Liver (tissue), 9 donors: Measurements from ENCODE around the gene NUDT16L1. TPM values are rescaled to one million over a fixed set of nuclear protein-coding genes. Genes with fewer than 3 reads are reported as not detected.
A peak's percentile ranks its signal among the peaks of the same experiment; 100 is the strongest.

Experiments
- DNase-seq: peaks from one replicate; pipeline ENCODE4 v3.0.0-alpha.2; 2017; ENCODE audit warnings: low spot score
- H3K27ac ChIP-seq, 2 donors: one replicate each; pipeline ENCODE4 v1.7.0; 2013; ENCODE audit warnings: inconsistent platforms in 2 of 2, low read length in 2 of 2, control low read depth in 1 of 2, low read depth in 1 of 2, mild to moderate bottlenecking in 1 of 2
- H3K27me3 ChIP-seq, 4 donors: one replicate each; pipeline versions ENCODE4 v1.6.1 to v1.7.0; 2013; ENCODE audit warnings: low read length in 3 of 4, inconsistent platforms in 1 of 4, mild to moderate bottlenecking in 1 of 4, moderate library complexity in 1 of 4; ENCODE audit not compliant: control insufficient read depth in 4 of 4, insufficient read depth in 4 of 4
- H3K36me3 ChIP-seq, 4 donors: one replicate each; pipeline versions ENCODE4 v1.6.1 to v1.7.0; 2013; ENCODE audit warnings: low read length in 3 of 4, mild to moderate bottlenecking in 3 of 4, low read depth in 1 of 4, moderate library complexity in 1 of 4; ENCODE audit not compliant: control insufficient read depth in 4 of 4, insufficient read depth in 3 of 4
- H3K4me1 ChIP-seq, 4 donors: one replicate each; pipeline versions ENCODE4 v1.6.1 to v1.7.0; 2013; ENCODE audit warnings: low read length in 3 of 4, mild to moderate bottlenecking in 3 of 4, moderate library complexity in 1 of 4; ENCODE audit not compliant: control insufficient read depth in 4 of 4, insufficient read depth in 4 of 4
- H3K4me3 ChIP-seq, 3 donors: one replicate each; pipeline versions ENCODE4 v1.6.1 to v1.7.0; 2013; ENCODE audit warnings: low read length in 3 of 3, control low read depth in 1 of 3, low read depth in 1 of 3, mild to moderate bottlenecking in 1 of 3
- H3K9ac ChIP-seq, 2 donors: one replicate each; pipeline ENCODE4 v1.7.0; 2013; ENCODE audit warnings: low read length in 2 of 2, mild to moderate bottlenecking in 2 of 2, moderate library complexity in 2 of 2, control low read depth in 1 of 2, low read depth in 1 of 2
- H3K9me3 ChIP-seq, 4 donors: one replicate each; pipeline versions ENCODE4 v1.6.1 to v1.7.0; 2013; ENCODE audit warnings: low read length in 3 of 4; ENCODE audit not compliant: control insufficient read depth in 4 of 4
- EGR1 ChIP-seq, 2 donors: IDR thresholded peaks; 2 replicates each; pipeline ENCODE4 v1.6.1; 2016 to 2018; ENCODE audit warnings: antibody characterized with exemption in 2 of 2, low read depth in 2 of 2
- FOXA1 ChIP-seq: IDR thresholded peaks from 2 replicates; pipeline ENCODE4 v1.6.1; 2016; ENCODE audit warnings: antibody characterized with exemption
- FOXA2 ChIP-seq: IDR thresholded peaks from 2 replicates; pipeline ENCODE4 v1.6.1; 2016; ENCODE audit warnings: antibody characterized with exemption
- GABPA ChIP-seq, 2 donors: IDR thresholded peaks in 1 of 2; conservative IDR thresholded peaks in 1 of 2; 2 replicates each; pipeline ENCODE4 v1.6.1; 2016; ENCODE audit warnings: antibody characterized with exemption in 2 of 2, mild to moderate bottlenecking in 1 of 2, moderate library complexity in 1 of 2
- HNF4A ChIP-seq, 2 donors: conservative IDR thresholded peaks; 2 replicates each; pipeline ENCODE4 v1.6.1; 2016; ENCODE audit warnings: antibody characterized with exemption in 2 of 2, mild to moderate bottlenecking in 2 of 2
- HNF4G ChIP-seq: IDR thresholded peaks from 2 replicates; pipeline ENCODE4 v1.6.1; 2016; ENCODE audit warnings: antibody characterized with exemption
- JUND ChIP-seq, 2 donors: IDR thresholded peaks; 2 replicates each; pipeline ENCODE4 v1.6.1; 2016; ENCODE audit warnings: antibody characterized with exemption in 2 of 2
- NR2F2 ChIP-seq: IDR thresholded peaks from 2 replicates; pipeline ENCODE4 v1.6.1; 2016; ENCODE audit warnings: antibody characterized with exemption
- RAD21 ChIP-seq, 2 donors: IDR thresholded peaks; 2 replicates each; pipeline ENCODE4 v1.6.1; 2016; ENCODE audit warnings: antibody characterized with exemption in 2 of 2, mild to moderate bottlenecking in 2 of 2
- RXRA ChIP-seq, 2 donors: IDR thresholded peaks; 2 replicates each; pipeline ENCODE4 v1.6.1; 2017 to 2018; ENCODE audit warnings: antibody characterized with exemption in 2 of 2, mild to moderate bottlenecking in 1 of 2
- SP1 ChIP-seq: IDR thresholded peaks from 2 replicates; pipeline ENCODE4 v1.6.1; 2018; ENCODE audit warnings: antibody characterized with exemption, mild to moderate bottlenecking
- TAF1 ChIP-seq: conservative IDR thresholded peaks from 2 replicates; pipeline ENCODE4 v1.6.1; 2016; ENCODE audit warnings: antibody characterized with exemption, mild to moderate bottlenecking
- YY1 ChIP-seq: IDR thresholded peaks from 2 replicates; pipeline ENCODE4 v1.6.1; 2016; ENCODE audit warnings: antibody characterized with exemption, mild to moderate bottlenecking
- WGBS: extraction: QIAGEN DNeasy Blood & Tissue Kit; methylation state at CpG from one replicate; pipeline ENCODE4 v1.1.7; 2013; 5-methylcytosine and 5-hydroxymethylcytosine counted together
- polyA plus RNA-seq, 2 donors: library from polyadenylated mRNA; stranded (reverse) in 1 of 2; unstranded in 1 of 2; fragments of 200-250 nt in 1 of 2; fragments of >200 nt in 1 of 2; fragmentation: Nextera tagmentation in 1 of 2; extraction: Ambion mirVana in 1 of 2; gene quantifications; one replicate each; pipeline versions ENCODE4 v1.2.1 to v1.2.3, GENCODE V29; 2013 to 2015
- total RNA-seq, 2 donors: library from RNA; depleted of rRNA; stranded (reverse); fragments of >200 nt; gene quantifications; one replicate each; pipeline ENCODE4 v1.2.3, GENCODE V29; 2014
- TF ChIP-seq, protein P1 (sequence below): fragments of 150-350 bp; IDR thresholded peaks from 2 replicates; pipeline ENCODE4 v1.5.1; 2017; ENCODE audit warnings: improper control_type of control experiment, low read depth, low read length; ENCODE audit not compliant: missing input control
- TF ChIP-seq, protein P2 (sequence below): IDR thresholded peaks from 2 replicates; pipeline ENCODE4 v1.6.1; 2016; ENCODE audit warnings: antibody characterized with exemption, mild to moderate bottlenecking
- TF ChIP-seq, protein P3 (sequence below): IDR thresholded peaks from 2 replicates; pipeline ENCODE4 v1.6.1; 2016; ENCODE audit warnings: antibody characterized with exemption
- TF ChIP-seq, protein P4 (sequence below): IDR thresholded peaks from 2 replicates; pipeline ENCODE4 v1.6.1; 2016; ENCODE audit warnings: antibody characterized with exemption
- TF ChIP-seq, protein P5 (sequence below): IDR thresholded peaks from 2 replicates; pipeline ENCODE4 v1.6.1; 2016; ENCODE audit warnings: antibody characterized with exemption
- donor health status: healthy.
- donor health status: healthy.
- donor health status: healthy.
- donor health status: healthy.
- donor health status: healthy.

NUDT16L1 gene
- total and polyA plus RNA-seq, 4 donors = 22.4 to 43.4 (median 36.3) TPM

DNA sequence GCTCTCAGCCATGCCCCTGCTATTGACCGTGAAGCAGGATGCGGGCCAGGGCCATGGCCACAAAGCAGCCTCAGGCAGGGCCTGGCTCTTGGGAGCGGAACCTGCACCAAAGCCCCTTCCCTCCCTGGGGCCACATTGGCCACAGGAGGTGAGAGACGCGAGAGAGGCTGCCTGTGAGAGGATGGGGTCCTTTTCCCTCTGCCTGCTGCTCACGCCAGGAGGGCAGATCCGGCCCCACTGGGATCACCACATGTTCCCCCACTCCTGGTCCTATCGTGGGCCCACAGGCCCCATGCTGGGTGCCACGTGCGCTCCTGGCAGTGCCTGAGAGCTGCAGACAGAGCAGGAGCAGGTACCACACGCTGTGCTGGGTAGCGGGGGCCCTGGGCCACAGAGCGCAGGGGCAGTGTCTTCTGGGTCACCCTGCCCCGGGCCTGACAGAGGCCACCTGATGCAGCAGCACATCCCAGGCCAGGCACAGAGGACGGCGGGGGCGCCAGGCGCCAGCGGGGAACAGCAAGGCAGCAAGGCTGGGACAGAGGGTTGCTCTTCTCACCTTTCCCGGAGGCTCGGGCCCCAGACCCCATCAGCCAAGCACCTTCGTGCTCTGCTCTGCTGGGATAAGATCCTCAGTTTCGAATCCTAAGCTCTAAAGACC lies 9.2 kb upstream of the NUDT16L1 start:
- Histone ChIP-seq H3K36me3 (peaks cover 0 to 9% (median 5%) of the 10 kb centered on the region in 4 donors), H3K9me3 (no peaks in the 10 kb centered on the region), H3K4me1 (peaks cover 17 to 95% (median 78%) of the 10 kb centered on the region in 4 donors), H3K27me3 (no peaks in the 10 kb centered on the region), H3K27ac (peak overlapping the region; percentile 88 to 98), H3K4me3 (no peak overlapping the region), H3K9ac (peak overlapping the region; percentile 40 to 58)
- no peak for DNase-seq
- TF ChIP-seq FOXA1 (no peak), HNF4A (conservative IDR thresholded peaks at IDR 0.05) (no peak), HNF4G (no peak), SP1 (no peak), EGR1 (IDR thresholded peaks at IDR 0.05; ENCODE audit: low read depth in 2 of 2) (no peak), RAD21 (IDR thresholded peaks at IDR 0.05) (no peak), GABPA (IDR thresholded peaks at IDR 0.05 in 1 of 2, conservative IDR thresholded peaks at IDR 0.05 in 1 of 2) (no peak), JUND (IDR thresholded peaks at IDR 0.05) (no peak), YY1 (no peak), NR2F2 (no peak), RXRA (IDR thresholded peaks at IDR 0.05) (no peak), FOXA2 (no peak), TAF1 (no peak)
- TF ChIP-seq, protein P1, sequence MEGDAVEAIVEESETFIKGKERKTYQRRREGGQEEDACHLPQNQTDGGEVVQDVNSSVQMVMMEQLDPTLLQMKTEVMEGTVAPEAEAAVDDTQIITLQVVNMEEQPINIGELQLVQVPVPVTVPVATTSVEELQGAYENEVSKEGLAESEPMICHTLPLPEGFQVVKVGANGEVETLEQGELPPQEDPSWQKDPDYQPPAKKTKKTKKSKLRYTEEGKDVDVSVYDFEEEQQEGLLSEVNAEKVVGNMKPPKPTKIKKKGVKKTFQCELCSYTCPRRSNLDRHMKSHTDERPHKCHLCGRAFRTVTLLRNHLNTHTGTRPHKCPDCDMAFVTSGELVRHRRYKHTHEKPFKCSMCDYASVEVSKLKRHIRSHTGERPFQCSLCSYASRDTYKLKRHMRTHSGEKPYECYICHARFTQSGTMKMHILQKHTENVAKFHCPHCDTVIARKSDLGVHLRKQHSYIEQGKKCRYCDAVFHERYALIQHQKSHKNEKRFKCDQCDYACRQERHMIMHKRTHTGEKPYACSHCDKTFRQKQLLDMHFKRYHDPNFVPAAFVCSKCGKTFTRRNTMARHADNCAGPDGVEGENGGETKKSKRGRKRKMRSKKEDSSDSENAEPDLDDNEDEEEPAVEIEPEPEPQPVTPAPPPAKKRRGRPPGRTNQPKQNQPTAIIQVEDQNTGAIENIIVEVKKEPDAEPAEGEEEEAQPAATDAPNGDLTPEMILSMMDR = no peak
- TF ChIP-seq, protein P2, sequence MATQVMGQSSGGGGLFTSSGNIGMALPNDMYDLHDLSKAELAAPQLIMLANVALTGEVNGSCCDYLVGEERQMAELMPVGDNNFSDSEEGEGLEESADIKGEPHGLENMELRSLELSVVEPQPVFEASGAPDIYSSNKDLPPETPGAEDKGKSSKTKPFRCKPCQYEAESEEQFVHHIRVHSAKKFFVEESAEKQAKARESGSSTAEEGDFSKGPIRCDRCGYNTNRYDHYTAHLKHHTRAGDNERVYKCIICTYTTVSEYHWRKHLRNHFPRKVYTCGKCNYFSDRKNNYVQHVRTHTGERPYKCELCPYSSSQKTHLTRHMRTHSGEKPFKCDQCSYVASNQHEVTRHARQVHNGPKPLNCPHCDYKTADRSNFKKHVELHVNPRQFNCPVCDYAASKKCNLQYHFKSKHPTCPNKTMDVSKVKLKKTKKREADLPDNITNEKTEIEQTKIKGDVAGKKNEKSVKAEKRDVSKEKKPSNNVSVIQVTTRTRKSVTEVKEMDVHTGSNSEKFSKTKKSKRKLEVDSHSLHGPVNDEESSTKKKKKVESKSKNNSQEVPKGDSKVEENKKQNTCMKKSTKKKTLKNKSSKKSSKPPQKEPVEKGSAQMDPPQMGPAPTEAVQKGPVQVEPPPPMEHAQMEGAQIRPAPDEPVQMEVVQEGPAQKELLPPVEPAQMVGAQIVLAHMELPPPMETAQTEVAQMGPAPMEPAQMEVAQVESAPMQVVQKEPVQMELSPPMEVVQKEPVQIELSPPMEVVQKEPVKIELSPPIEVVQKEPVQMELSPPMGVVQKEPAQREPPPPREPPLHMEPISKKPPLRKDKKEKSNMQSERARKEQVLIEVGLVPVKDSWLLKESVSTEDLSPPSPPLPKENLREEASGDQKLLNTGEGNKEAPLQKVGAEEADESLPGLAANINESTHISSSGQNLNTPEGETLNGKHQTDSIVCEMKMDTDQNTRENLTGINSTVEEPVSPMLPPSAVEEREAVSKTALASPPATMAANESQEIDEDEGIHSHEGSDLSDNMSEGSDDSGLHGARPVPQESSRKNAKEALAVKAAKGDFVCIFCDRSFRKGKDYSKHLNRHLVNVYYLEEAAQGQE = no peak
- TF ChIP-seq, protein P3, sequence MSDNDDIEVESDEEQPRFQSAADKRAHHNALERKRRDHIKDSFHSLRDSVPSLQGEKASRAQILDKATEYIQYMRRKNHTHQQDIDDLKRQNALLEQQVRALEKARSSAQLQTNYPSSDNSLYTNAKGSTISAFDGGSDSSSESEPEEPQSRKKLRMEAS = no peak
- TF ChIP-seq, protein P4, sequence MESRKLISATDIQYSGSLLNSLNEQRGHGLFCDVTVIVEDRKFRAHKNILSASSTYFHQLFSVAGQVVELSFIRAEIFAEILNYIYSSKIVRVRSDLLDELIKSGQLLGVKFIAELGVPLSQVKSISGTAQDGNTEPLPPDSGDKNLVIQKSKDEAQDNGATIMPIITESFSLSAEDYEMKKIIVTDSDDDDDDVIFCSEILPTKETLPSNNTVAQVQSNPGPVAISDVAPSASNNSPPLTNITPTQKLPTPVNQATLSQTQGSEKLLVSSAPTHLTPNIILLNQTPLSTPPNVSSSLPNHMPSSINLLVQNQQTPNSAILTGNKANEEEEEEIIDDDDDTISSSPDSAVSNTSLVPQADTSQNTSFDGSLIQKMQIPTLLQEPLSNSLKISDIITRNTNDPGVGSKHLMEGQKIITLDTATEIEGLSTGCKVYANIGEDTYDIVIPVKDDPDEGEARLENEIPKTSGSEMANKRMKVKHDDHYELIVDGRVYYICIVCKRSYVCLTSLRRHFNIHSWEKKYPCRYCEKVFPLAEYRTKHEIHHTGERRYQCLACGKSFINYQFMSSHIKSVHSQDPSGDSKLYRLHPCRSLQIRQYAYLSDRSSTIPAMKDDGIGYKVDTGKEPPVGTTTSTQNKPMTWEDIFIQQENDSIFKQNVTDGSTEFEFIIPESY = no peak
- TF ChIP-seq, protein P5, sequence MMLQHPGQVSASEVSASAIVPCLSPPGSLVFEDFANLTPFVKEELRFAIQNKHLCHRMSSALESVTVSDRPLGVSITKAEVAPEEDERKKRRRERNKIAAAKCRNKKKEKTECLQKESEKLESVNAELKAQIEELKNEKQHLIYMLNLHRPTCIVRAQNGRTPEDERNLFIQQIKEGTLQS = no peak
- WGBS = 70% methylated on average over 23 of the region's 23 CpGs
